A673 (cell line): Measurements from ENCODE around the gene RABL6.

Experiments
- EZH2 ChIP-seq: fragments of 200-600 bp; sonication (generic); IDR thresholded peaks from 2 replicates; pipeline ENCODE4 v1.6.1; 2017; ENCODE audit warnings: borderline replicate concordance, low read depth, mild to moderate bottlenecking, mixed read lengths, antibody characterized with exemption, low read length; ENCODE audit not compliant: poor library complexity, severe bottlenecking
- TF ChIP-seq, protein P1 (sequence below): fragments of 300-800, 200-600 bp; sonication (generic); conservative IDR thresholded peaks from 2 replicates; pipeline ENCODE4 v1.5.1; 2017; ENCODE audit warnings: low read depth, mild to moderate bottlenecking, antibody characterized with exemption, low read length, moderate library complexity, mixed read lengths

DNA sequence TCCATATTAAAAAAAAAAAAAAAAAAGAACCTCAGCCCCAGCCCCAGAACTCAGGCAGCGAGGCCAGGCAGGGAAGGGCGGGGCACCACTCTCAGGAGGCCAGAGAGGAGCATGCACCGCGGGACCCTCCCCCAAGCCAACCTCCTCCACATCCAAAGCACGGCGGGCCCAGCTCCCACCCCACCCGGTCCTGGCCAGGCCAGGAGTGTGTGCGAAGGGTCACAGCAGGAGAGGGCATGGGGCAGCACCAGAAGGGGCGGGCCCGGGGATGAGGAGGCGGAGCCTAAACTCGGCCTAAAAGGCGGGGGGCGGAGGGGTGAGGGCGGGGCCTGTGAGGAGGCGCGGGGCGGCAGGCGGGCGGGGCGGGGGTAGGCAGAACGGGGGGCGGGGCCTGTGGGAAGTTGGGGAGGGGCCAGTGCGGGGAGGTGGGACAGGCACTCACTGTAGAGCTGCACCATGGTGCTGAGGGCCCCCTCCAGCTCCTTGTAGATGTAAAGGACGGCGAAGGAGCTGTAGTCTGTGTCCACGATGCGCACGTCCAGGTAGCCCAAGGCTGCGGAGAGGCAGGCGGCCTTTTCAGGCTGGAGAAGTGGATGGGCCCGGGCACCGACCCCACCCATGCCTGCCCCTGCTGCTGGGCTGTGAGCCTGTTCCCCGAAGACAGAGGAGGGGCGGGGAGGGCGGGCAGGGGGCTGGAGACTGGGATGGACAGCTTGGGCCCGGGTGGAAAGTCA is 44.7 kb upstream of the RABL6 start:
- TF ChIP-seq, protein P1, sequence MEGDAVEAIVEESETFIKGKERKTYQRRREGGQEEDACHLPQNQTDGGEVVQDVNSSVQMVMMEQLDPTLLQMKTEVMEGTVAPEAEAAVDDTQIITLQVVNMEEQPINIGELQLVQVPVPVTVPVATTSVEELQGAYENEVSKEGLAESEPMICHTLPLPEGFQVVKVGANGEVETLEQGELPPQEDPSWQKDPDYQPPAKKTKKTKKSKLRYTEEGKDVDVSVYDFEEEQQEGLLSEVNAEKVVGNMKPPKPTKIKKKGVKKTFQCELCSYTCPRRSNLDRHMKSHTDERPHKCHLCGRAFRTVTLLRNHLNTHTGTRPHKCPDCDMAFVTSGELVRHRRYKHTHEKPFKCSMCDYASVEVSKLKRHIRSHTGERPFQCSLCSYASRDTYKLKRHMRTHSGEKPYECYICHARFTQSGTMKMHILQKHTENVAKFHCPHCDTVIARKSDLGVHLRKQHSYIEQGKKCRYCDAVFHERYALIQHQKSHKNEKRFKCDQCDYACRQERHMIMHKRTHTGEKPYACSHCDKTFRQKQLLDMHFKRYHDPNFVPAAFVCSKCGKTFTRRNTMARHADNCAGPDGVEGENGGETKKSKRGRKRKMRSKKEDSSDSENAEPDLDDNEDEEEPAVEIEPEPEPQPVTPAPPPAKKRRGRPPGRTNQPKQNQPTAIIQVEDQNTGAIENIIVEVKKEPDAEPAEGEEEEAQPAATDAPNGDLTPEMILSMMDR = no peak
- no peak for TF ChIP-seq EZH2
